IPS DF 4.7 (cell line): ENCODE data around the gene TRAIP.
A peak's percentile ranks its signal among the peaks of the same experiment; 100 is the strongest.
"Not testable (repeated sequence)": the region's sequence is repeated elsewhere in the genome, so short reads cannot be mapped to it uniquely, and the experiment has no call there.

Experiments
- DNase-seq: peaks from one replicate; pipeline ENCODE4 v3.0.0-alpha.2; 2013; ENCODE audit warnings: low spot score; ENCODE audit errors: extremely low read depth

The TRAIP gene

GRCh38 chr3:49856181-49857005, at the start of gene TRAIP:
Gene TRAIP, minus strand, starts transcription at chr3:49856564. Its CDS starts 111 bp downstream, at chr3:49856453.
- DNase-seq = no peak

DNA sequence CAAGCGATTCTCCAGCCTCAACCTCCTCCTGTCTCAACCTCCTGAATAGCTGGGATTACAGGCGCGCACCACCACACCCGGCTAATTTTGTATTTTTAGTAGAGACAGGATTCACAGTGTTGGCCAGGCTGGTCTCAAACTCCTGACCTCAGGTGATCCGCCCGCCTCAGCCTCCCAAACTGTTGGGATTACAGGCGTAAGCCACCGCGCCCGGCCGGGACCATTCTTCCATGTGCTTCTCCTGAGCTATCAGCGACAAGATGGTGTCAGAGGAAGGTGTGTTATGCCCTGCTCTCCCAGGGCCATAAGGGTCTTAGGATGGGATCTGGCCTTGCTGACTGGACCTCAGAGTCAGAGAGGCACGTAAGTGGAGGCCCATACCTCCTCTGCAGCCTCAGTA, 48.1 kb upstream of the TRAIP start:
- DNase-seq = not testable (repeated sequence)

DNA sequence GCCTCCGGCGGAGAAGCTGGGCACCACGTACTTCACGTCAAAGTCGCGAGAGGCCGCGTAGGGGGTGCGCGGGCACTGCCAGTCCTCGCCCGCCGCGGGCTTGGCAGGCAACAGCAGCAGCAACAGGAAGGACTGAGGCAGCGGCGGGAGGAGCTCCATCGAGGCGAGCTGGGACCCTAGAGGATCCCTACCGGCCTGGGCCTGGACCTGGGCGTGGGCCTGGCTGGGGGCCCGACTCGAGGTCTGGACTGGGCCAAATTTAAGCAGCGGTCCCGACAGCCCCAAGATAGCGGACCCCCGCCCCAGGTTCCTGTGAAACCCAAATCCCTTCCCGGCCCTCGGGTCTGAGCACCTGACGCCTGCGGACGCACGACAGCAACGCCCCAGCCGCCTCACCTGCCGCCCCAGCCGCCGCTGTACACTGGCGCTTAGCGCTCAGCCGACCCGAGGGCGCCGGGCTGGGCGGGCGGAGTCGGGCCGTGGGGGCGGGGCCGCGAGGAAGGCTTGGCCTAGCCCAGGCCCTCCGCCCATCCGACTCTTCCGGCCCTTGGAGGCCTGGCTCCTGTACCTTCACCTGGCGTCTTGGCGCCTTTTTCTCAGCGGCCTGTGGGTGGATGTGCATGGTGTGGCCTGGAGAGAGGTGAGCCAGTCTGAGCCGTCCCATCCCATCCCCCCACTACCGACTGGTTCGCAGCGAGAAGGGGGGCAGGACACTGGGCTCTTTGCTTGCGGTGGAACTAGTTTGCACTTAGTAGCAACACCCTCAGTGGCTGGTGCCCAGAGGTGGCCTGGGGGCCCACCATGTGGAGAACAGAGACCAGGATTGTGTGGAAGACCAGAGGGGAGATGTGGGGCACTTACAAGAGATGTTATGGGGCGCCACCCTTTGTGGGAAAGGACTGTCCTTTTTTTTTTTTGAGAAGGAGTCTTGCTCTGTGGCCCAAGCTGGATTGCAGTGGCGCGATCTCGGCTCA, 47.4 kb upstream of the TRAIP start, which contains the start of gene MST1R:
MST1R (minus strand) TSS at position 423 of the 974 bp plus-strand sequence; CDS start at position 159, 264 bp downstream.
- peak; percentile 81 for DNase-seq

DNA sequence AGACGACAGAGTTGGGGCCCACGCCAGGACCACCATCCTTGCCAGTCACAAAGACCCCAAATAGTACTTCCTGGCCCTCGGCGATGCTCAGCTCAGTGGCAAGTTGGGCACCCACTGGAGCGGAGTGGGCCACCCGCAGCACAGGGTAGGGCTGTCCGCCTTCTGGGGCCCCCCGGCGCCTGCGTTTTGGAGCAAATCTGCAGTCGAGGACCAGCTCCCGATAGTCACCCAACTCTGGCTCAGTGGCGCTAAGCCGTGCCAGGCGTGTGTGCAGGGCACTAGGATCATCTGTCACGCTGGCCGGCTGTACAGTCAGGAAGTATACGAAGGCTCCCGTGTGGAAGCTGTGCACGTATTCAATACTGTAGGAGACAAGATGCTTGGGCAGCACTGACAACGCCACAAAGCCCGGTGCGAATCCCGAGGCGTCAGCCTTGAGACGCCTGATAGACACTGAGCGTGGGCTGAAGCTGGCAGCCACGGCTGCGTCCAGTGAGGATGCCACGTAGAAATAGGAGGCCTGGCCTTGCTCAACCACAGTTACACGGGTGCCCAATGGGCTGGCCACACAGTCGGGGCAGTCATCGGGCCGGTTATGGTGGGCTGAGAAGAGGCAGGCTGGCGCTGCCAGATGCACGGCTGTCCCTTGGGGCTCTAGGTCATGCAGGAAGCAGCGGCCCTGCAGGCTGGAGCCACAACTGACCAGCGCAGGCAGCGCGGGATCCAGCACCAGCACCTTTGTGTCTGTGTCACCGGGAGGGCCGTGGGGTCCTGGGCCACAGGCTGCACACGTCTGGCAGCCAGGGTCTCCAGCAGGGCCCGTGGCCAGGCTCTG, 46.4 kb upstream of the TRAIP start:
- DNase-seq = no peak

- no peak for DNase-seq
These were observed 45.3 kb upstream of the TRAIP start for GRCh38 chr3:49901366-49902339.

DNA sequence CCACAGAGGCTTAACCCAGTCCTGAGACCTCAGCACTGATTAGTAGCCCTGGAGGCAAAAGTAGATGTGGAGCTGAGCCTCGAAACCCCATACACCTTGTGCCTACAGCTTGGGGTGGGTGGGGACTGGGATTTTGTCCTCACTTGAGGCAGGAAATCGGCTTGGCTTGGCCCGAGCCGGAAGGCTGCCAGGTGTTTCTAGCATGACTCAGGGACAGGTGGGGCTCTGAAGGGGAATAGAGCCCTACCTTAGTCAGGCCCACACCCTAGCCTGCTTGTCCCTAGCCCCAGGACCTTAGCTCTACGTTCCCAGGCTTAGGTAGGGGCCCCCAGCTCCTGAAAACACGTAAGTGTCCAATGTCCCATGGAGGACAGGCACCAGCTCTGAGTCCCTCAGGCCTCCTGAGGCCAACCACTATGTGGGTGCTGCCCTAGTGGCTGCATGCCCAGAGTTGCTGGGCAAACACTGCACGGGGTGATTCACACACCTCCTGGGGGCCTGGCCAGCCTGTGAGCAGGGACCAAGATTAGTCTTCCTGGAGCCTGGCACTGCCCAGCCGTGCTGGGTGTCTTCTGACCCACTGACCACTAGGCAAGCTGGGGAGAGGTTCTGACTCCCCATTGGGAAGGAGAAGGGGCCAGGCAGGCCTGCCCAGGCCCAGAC, 44.3 kb upstream of the TRAIP start:
- no peak for DNase-seq

DNA sequence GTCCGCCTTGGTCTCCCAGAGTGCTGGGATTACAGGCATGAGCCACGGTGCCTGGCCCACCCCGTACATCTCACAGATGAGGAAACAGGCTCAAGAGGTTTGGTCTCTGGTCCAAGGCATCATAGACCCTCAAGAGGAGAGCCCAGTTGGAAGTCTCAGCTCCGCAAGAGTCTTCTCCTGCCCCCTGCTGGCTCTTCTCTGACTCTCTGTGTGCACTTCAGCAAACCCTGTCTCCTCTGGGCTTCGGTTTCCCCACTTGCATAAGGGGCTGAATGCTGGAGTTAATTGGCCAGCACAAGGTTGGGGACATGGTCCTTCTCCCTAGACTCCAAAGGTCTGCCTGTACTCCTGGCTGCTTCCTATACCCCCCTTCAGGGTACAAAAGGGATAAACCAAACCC, 43.5 kb upstream of the TRAIP start:
- no peak for DNase-seq

- no peak for DNase-seq
These were observed 42.6 kb upstream of the TRAIP start for GRCh38 chr3:49898991-49899390.

GRCh38 chr3:49896345-49896744, 40.0 kb upstream of the TRAIP start:
- DNase-seq = no peak

GRCh38 chr3:49895791-49896190, 39.4 kb upstream of the TRAIP start:
- DNase-seq = no peak

DNA sequence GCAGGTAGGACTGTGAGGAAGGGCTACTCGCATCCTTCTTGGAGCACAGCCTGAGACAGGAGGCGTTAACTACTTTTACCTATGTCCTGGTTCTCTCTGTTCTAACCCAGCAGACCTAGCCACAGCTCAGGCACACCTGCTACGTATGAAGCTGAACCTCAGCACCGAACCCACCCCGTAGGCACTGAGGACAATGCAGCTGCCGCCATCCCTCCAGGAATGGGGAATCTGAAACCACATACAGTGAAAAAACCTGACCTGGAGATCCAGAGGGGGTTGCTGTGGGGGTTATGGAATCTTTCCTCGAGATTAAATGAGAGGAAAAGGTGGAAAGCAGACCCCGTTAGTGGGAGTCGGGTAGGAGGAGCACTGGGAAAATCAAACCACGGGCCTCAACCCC, 32.9 kb upstream of the TRAIP start:
- no peak for DNase-seq

GRCh38 chr3:49886922-49887265, 30.5 kb upstream of the TRAIP start:
- no peak for DNase-seq

GRCh38 chr3:49883998-49884397, 27.6 kb upstream of the TRAIP start:
- DNase-seq = no peak

DNA sequence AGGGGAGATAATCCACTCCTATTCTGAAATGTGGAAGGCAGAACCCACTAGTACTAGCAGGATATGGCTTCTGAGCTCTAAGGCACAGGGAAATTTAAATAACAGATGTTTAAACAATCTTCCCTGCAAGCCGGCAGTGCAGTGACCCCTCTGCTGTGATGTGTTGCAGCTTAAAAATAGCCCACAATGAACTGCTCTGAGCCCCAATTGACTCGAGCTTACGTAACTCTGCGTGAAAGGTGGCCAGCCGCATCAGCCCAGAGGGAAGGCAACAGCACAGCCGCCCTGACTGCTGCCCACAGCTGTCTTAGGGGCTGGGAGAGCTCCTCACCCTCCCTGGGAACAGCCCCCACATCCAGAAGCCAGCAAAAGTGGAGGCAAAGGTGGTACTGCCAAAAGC, 25.8 kb upstream of the TRAIP start:
- DNase-seq = no peak

DNA sequence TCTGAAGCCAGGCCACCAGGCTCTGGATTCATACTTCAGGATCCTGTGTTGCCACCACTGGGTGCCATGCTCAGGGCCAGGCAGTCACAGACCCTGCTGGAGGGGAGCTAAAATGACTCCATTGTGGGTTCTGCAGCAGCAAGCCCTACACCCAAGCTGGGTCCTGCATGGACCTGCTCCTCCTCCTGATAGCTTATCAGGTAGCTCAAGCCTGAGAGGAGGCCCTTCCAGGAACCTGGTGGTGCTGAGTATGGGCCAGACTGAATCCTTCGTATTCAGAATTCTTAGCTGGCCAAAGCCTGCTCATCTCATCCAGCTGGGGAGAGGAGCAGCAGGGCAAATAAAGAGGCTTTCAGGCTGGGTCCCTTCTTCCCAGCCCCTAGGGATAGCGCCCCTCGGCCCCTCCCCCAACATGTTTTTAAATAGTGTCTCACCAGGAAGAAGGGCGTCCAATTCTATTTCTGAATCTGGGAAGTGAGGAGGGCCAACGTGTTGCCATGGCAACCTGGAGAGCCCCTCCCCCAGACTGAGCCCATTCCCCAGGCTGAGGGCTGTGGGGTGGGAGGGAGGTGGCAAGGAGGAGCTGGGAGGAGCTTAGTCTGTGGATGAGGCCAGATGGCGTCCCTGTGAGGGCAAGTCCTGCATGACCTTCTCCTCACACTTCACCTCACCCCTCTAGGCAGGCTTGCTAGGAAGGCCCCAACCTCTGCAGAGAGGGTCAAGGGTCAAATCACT, 24.4 kb upstream of the TRAIP start:
- DNase-seq = no peak

DNA sequence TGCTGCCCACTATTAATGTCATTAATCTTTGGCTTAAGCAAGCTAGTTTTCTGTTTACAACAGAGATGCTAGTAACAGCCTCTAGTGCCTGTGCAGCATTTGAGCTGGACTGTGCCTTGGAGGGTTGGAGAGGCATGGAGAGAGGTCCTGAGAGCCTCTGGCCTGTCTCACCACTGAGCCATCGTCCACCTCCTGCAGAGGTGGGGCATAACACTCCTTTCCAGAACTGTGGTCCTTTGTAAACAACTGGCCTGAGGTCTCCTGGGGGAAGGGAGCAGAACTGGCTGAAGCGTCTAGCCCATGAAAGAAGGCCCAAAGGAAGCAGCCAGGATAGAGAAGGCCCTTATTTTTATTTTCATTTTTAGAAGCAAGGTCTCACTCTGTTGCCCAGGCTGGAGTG, 23.4 kb upstream of the TRAIP start:
- no peak for DNase-seq

- DNase-seq = no peak
These were observed 22.3 kb upstream of the TRAIP start for GRCh38 chr3:49878686-49879085.

DNA sequence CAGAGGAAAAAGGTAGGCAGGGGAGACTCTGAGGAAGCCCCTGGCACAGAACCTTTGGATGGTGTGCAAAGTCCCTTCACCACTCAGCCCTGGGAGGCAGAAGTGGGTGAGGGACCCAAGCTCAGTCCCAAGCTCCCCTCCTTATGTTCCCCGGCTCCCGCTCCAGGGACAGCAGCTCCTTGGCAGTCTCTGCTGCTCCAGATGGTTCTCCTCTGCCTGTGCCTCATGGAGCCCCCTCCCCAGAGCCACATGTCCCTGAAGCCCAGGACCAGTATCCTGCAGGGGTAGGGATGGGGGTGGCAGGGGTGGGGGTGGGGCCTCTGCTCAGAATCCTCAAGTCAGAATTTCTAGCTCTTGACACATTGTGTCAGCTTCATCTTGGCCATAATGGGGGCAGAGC, 21.4 kb upstream of the TRAIP start:
- no peak for DNase-seq

GRCh38 chr3:49876567-49876966, 20.2 kb upstream of the TRAIP start:
- no peak for DNase-seq
